AG09319 (cell line): ENCODE measurements around the gene MS4A1.
"Not testable (repeated sequence)": the region's sequence is repeated elsewhere in the genome, so short reads cannot be mapped to it uniquely, and the experiment has no call there.

ENCODE experiments used
- DNase-seq: peaks from one replicate; pipeline ENCODE4 v3.0.0-alpha.2; 2010; ENCODE audit warnings: low read depth; ENCODE audit errors: extremely low read depth
- TF ChIP-seq, protein P1 (sequence below): IDR thresholded peaks from 2 replicates; pipeline ENCODE4 v1.5.1; 2011; ENCODE audit warnings: low read depth, mild to moderate bottlenecking, inconsistent platforms, low read length, moderate library complexity

The MS4A1 gene

DNA sequence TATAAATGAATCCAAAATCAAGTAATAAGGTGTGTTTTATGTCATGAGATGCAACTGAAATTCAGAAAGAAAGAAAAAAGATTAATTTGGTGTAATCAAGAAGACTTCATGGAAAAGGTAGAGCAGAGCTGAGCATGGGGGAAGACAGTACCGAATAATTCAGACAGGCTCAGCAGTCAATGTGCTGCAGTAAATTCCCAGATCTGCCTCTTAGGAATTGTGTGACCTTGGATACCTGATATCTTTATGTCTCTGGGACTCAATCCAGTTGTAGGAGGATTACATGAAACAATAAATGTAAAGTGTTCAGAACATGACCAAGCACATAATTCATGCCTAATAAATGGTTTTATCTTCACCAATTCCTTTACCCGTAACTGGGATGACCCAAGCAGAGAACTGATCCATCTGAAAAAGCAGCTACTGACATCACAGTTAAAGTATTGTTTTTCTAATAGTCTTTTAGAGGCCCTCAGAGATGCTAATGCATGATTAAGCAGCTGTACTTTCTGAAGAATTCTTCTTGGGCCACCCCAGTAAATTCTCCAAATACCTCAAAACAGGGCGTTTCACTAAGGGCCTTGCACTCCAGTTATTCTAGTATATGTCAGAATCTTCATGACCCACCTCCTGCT is 44.7 kb downstream of the MS4A1 start:
- TF ChIP-seq, protein P1, sequence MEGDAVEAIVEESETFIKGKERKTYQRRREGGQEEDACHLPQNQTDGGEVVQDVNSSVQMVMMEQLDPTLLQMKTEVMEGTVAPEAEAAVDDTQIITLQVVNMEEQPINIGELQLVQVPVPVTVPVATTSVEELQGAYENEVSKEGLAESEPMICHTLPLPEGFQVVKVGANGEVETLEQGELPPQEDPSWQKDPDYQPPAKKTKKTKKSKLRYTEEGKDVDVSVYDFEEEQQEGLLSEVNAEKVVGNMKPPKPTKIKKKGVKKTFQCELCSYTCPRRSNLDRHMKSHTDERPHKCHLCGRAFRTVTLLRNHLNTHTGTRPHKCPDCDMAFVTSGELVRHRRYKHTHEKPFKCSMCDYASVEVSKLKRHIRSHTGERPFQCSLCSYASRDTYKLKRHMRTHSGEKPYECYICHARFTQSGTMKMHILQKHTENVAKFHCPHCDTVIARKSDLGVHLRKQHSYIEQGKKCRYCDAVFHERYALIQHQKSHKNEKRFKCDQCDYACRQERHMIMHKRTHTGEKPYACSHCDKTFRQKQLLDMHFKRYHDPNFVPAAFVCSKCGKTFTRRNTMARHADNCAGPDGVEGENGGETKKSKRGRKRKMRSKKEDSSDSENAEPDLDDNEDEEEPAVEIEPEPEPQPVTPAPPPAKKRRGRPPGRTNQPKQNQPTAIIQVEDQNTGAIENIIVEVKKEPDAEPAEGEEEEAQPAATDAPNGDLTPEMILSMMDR, result no peak
- no peak for DNase-seq

DNA sequence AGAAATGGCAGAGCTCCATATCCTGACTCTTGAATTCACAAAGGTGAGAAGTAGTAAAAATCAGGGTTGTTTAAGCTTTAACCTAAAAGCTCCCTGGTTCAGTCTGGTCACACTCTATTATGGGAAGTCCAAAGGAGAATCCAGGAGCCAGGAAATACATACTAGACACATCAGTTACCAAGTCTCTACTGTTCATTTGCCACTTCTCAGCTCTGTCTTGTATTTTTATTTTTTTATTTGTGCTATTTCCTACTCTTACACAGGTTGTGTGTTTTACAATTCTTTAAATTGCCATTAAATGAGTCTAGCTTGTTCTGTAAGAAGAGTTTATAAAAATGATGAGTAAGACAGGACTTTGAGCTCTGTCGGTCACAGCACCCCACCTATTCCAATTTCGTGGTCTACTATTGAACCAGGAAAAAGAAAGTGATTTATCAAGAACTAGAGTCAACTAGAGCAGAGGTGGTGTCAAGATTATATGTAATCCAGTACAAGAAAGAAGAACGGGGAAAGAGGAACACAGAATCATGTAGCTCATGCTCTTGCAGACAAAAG is 46.7 kb downstream of the MS4A1 start:
- TF ChIP-seq, protein P1, result no peak

DNA sequence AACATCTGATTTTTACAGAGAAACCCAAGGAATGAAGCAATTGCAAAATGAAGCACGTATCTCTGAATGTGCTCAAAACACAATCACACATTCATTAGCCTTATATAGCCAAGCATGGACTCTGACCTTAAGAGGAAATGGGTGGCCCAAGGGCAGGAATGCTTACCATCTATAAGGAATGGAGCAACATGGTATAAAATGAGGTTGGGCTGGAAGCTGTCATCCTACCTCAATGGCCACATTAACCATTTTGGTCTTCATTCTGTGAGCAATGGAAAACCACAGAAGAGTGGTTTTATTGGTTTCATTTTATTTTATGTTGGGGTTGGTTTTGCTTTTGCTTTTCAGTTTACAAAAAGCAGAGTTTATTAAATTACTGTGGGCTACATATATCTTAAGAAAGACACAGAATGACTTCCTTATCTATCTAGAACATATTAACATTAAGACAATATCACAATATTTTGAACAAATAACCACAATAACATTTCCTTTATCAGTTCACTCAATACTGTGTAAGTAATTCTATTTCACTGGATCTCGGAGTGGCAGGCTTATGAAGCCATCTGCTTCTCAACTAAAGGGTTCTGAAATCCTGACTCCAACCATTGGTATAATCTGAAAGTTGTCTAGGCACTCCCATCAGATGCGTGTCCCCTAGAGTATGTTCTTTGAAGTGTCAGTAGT is 48.7 kb downstream of the MS4A1 start:
- TF ChIP-seq, protein P1, result no peak
- DNase-seq, result no peak

More for the DNA sequence above, 46.7 kb downstream of the MS4A1 start:
- DNase-seq, result no peak

DNA sequence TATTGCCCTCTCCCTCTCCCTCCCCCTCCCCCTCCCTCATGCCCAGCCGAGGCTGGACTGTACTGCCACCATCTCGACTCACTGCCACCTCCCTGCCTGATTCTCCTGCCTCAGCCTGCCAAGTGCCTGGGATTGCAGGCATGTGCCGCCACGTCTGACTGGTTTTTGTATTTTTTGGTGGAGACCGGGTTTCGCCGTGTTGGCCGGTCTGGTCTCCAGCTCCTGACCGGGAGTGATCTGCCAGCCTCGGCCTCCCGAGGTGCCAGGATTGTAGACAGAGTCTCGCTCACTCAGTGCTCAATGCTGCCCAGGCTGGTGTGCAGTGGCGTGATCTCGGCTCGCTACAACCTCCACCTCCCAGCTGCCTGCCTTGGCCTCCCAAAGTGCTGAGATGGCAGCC is 54.0 kb downstream of the MS4A1 start:
- not testable (repeated sequence) for DNase-seq

DNA sequence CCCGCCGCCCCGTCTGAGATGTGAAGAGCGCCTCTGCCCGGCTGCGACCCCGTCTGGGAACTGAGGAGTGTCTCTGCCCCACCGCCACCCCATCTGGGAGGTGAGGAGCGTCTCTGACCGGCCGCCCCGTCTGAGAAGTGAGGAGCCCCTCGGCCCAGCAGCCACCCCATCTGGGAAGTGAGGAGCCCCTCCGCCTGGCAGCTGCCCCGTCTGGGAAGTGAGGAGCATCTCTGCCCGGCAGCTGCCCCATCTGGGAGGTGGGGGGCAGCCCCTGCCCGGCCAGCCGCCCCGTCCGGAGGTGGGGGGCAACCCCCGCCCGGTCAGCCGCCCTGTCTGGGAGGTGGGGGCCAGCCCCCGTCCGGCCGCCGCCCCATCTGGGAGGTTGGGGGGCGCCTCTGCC is 54.6 kb downstream of the MS4A1 start:
- DNase-seq, result not testable (repeated sequence)

DNA sequence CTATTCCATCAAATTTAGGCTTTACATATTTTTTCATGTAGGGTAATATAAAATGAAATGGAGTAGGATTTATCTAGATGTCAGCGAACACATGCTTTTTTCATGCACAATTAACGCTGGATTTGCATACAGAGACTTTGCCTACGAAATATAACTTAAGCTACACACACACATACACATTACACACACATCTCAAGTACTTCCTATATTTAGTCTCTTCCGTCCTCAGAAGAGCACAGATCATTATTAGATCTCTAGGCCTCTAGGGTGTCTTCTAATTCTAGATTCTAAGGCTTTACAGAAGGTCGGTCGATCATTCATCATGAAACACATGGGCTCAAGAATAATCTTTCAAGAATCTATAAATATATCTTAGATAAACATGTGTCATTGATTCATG is 55.7 kb downstream of the MS4A1 start:
- DNase-seq, result no peak
- TF ChIP-seq, protein P1, result no peak

DNA sequence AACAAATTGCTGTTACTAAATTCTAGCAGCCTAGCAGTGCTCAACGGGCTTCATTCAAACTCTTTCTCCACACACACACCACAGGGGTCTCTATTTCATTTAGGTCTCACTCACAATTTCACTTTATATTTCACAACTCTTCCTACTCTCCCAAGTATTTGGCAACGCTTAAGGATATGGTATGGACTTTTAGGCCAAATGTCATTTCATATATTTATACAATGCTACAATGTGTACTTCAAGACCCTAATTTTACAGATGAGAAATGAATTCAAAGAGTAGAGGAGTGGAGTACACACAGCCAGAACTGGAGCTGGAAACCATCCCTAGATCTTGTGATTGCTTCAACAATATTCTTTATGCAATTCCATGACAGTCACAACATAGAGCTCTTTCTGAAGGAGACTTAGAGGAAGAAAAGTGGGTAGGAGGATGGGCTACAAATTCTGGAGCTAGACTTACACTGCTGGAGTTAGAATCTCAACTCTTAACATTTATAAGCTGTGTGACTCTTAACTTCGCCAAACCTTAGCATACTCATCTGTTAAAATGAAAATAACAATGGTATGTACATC is 57.1 kb downstream of the MS4A1 start:
- no peak for DNase-seq
- TF ChIP-seq, protein P1, result no peak
